Bronchial epithelial cell (primary cell): ENCODE data around the gene ATG4B. TPM values are rescaled to one million over a fixed set of nuclear protein-coding genes. Genes with fewer than 3 reads are reported as not detected.

Experiments used
- DNase-seq: peaks from one replicate; pipeline ENCODE4 v3.0.0-alpha.2; 2010; ENCODE audit warnings: low read depth
- FAIRE-seq: peaks from 2 replicates; lab custom pipeline; 2011; peaks lifted over from hg19 to GRCh38; lab: Jason Lieb, UNC
- H3K27me3 ChIP-seq: 2 replicates; pipeline ENCODE4 v1.5.1; 2011; ENCODE audit warnings: low read length; ENCODE audit not compliant: control insufficient read depth, insufficient read depth
- H3K36me3 ChIP-seq: 2 replicates; pipeline ENCODE4 v1.5.1; 2011; ENCODE audit warnings: low read length; ENCODE audit not compliant: control insufficient read depth, insufficient read depth
- H3K4me3 ChIP-seq: 2 replicates; pipeline ENCODE4 v1.5.1; 2011; ENCODE audit warnings: mild to moderate bottlenecking, low read depth, low read length, control low read depth
- total RNA-seq: library from RNA; depleted of rRNA; stranded (reverse); fragments of >200 nt; gene quantifications from 2 replicates; pipeline ENCODE4 v1.2.1, GENCODE V29; 2014
- TF ChIP-seq, protein P1 (sequence below): IDR thresholded peaks from 2 replicates; pipeline ENCODE4 v1.5.1; 2011; ENCODE audit warnings: mild to moderate bottlenecking, moderate library complexity, low read length, control low read depth, inconsistent platforms; ENCODE audit not compliant: insufficient read depth, severe bottlenecking

The ATG4B gene
- total RNA-seq, 1 donor from 2014 or later: 51.3 TPM

DNA sequence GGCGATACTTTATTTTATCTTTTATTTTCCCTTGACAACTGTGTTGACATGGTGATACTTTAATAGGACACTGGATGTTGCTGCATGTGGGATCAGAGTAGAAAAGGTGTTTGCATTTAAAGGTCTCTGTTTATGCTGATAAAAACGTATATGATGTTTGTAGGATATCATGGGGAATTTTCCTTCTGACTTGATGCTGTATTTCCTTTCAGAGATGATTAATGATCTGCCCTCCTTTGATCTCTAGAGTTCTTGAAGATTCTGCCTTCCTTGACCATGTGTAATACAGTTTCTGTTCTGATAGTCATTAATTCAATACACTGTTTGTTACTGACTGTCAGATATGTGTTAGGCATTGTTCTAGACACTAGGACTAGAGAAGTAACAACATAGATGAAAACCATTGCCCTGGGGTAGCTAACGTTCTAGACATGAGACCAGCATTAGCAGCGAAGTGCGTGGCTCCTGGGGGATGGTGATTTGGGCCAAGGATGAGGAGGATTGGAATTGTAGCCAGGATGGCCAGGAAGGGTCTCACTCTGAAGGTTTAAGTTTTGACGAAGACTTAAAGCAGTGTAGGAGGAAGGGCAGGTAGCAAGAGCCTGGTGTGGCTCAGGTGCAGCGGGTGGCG, 2.8 kb downstream of the ATG4B start:
- no peak overlapping the region for H3K4me3 ChIP-seq
- TF ChIP-seq, protein P1, sequence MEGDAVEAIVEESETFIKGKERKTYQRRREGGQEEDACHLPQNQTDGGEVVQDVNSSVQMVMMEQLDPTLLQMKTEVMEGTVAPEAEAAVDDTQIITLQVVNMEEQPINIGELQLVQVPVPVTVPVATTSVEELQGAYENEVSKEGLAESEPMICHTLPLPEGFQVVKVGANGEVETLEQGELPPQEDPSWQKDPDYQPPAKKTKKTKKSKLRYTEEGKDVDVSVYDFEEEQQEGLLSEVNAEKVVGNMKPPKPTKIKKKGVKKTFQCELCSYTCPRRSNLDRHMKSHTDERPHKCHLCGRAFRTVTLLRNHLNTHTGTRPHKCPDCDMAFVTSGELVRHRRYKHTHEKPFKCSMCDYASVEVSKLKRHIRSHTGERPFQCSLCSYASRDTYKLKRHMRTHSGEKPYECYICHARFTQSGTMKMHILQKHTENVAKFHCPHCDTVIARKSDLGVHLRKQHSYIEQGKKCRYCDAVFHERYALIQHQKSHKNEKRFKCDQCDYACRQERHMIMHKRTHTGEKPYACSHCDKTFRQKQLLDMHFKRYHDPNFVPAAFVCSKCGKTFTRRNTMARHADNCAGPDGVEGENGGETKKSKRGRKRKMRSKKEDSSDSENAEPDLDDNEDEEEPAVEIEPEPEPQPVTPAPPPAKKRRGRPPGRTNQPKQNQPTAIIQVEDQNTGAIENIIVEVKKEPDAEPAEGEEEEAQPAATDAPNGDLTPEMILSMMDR: no peak
- FAIRE-seq (no peak), DNase-seq (no peak)
- H3K27me3 ChIP-seq: no peaks in the 10 kb centered on the region
- H3K36me3 ChIP-seq: peaks cover 4% of the 10 kb centered on the region

- peaks cover 6% of the 10 kb centered on the region for H3K36me3 ChIP-seq
- FAIRE-seq (no peak), DNase-seq (no peak)
- TF ChIP-seq, protein P1: no peak
- H3K27me3 ChIP-seq: no peaks in the 10 kb centered on the region
- no peak overlapping the region for H3K4me3 ChIP-seq
Measured at GRCh38 chr2:241641631-241642030, 4.1 kb downstream of the ATG4B start.

GRCh38 chr2:241645056-241645914, 7.8 kb downstream of the ATG4B start:
- DNase-seq (no peak), FAIRE-seq (peak; percentile 64)
- H3K36me3 ChIP-seq: peaks cover 2% of the 10 kb centered on the region
- H3K4me3 ChIP-seq: no peak overlapping the region
- TF ChIP-seq, protein P1: no peak
- no peaks in the 10 kb centered on the region for H3K27me3 ChIP-seq

DNA sequence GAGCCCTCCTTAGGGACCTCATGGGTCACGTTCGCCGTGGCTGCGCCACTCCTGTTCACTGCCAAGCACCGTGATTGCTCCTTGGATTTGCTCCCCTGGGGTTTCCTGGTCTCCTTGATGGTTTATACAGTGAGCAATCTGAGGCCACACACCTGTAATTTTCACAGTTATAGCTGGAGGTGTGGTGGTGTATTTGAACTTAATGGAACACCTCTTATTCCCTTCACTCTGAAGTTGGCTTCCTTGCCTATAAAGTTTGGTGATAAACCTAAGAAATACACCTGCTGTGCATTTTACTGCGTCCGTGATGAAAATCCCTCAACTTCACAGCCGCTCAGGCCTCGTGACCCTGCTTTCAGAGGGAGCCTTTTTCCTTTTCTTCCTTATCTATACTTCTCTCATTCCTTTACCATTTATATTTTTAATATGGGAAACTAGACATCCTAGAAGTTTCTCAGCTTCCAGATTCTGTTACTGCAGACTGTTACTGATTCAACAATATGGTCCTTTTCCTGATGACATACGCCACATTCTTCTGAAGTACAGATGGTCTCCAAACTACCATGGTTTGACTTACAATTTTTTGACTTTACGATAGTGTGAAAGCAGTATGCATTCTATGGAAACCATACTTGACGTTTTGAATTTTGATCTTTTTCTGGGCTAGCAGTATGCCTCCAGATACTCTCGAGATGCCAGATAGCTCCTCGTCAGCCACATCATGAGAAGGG, 8.6 kb downstream of the ATG4B start:
- H3K36me3 ChIP-seq: peaks cover 4% of the 10 kb centered on the region
- no peak for FAIRE-seq
- H3K4me3 ChIP-seq: no peak overlapping the region
- no peaks in the 10 kb centered on the region for H3K27me3 ChIP-seq
- no peak for DNase-seq
- TF ChIP-seq, protein P1: no peak

DNA sequence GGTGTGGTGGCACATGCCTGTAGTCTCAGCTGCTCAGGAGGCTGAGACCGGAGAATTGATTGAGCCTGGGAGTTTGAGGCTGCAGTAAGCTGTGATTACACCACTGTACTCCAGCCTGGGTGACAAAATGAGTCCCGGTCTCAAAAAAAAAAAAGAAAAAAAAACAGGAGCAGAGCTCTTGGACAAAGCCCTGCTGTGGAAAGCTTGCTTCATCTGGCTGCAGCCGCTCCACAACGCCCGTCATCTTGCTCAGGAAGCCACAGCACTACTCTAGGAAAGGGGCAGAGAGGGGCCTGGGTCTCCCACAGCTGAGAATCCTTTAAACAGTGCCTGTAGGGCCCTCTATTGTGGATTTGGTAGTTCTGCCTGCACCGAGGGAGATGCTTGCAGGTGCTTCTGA, 11.0 kb downstream of the ATG4B start:
- Histone ChIP-seq H3K27me3 (no peaks in the 10 kb centered on the region), H3K4me3 (no peak overlapping the region), H3K36me3 (peaks cover 16% of the 10 kb centered on the region)
- FAIRE-seq (no peak), DNase-seq (no peak)
- TF ChIP-seq, protein P1: no peak
